Stimulated activated CD4-positive, alpha-beta T cell treated with anti-CD3 and anti-CD28 coated beads, Interleukin-12 subunit alpha, Interleukin-12 subunit beta, amount 100 ng/mL, for 24 hours (primary cell): ENCODE data around the gene NSD1.
"Not testable (repeated sequence)": the region's sequence is repeated elsewhere in the genome, so short reads cannot be mapped to it uniquely, and the experiment has no call there.

Experiments
- DNase-seq, 2 experiments: peaks; one replicate each; pipeline ENCODE4 v3.0.0-alpha.2; 2020; ENCODE audit warnings: low read depth in 2 of 2

Gene NSD1

GRCh38 chr5:177330991-177331842 is 197.6 kb downstream of the NSD1 start:
- no peak for DNase-seq

GRCh38 chr5:177332031-177332895 is 198.7 kb downstream of the NSD1 start:
- no peak for DNase-seq

- no peak for DNase-seq
Measured at GRCh38 chr5:177332896-177333260, 199.3 kb downstream of the NSD1 start.

- DNase-seq: no peak
Measured at GRCh38 chr5:177333420-177334154, 200.0 kb downstream of the NSD1 start.

GRCh38 chr5:177334155-177334551 is 200.6 kb downstream of the NSD1 start:
- no peak for DNase-seq

GRCh38 chr5:177334781-177335700 is 201.5 kb downstream of the NSD1 start:
- DNase-seq: no peak

GRCh38 chr5:177335701-177336065 is 202.1 kb downstream of the NSD1 start:
- DNase-seq: no peak

- no peak for DNase-seq
Measured at GRCh38 chr5:177336112-177336511, 202.5 kb downstream of the NSD1 start.

GRCh38 chr5:177336603-177337494 is 203.3 kb downstream of the NSD1 start:
- no peak for DNase-seq

GRCh38 chr5:177338251-177339106 is 204.9 kb downstream of the NSD1 start:
- no peak for DNase-seq

- DNase-seq: no peak
Measured at GRCh38 chr5:177339107-177339638, 205.6 kb downstream of the NSD1 start.

- not testable (repeated sequence) for DNase-seq
Measured at GRCh38 chr5:177343000-177343399, 209.4 kb downstream of the NSD1 start.

- no peak for DNase-seq
Measured at GRCh38 chr5:177343777-177344176, 210.2 kb downstream of the NSD1 start.

- DNase-seq: no peak
Measured at GRCh38 chr5:177344891-177345290, 211.3 kb downstream of the NSD1 start.

- no peak for DNase-seq
Measured at GRCh38 chr5:177346820-177347219, 213.2 kb downstream of the NSD1 start.

GRCh38 chr5:177347699-177348098 is 214.1 kb downstream of the NSD1 start:
- no peak for DNase-seq

GRCh38 chr5:177349362-177349647 is 215.7 kb downstream of the NSD1 start:
- no peak for DNase-seq

- DNase-seq: no peak
Measured at GRCh38 chr5:177349762-177350161, 216.2 kb downstream of the NSD1 start.
